Neural cell (in vitro differentiated cells): Measurements from ENCODE around the gene NUBP1.

Source experiments
- CTCF ChIP-seq: fragments of 450-650 bp; IDR thresholded peaks from 2 replicates; pipeline ENCODE4 v1.5.1; 2014; ENCODE audit warnings: antibody characterized with exemption, mild to moderate bottlenecking, moderate library complexity; ENCODE audit not compliant: poor library complexity, severe bottlenecking
- EP300 ChIP-seq: fragments of 450-650 bp; conservative IDR thresholded peaks from 2 replicates; pipeline ENCODE4 v1.6.1; 2014; ENCODE audit warnings: antibody characterized with exemption, mild to moderate bottlenecking, moderate library complexity; ENCODE audit not compliant: poor library complexity, severe bottlenecking
- POLR2AphosphoS5 ChIP-seq: IDR thresholded peaks from 2 replicates; pipeline ENCODE4 v1.6.1; 2012
- RAD21 ChIP-seq: fragments of 450-650 bp; conservative IDR thresholded peaks from 2 replicates; pipeline ENCODE4 v1.6.1; 2014; ENCODE audit warnings: antibody characterized with exemption, mild to moderate bottlenecking, moderate library complexity
- TAF1 ChIP-seq: IDR thresholded peaks from 2 replicates; pipeline ENCODE4 v1.6.1; 2012; ENCODE audit warnings: low read depth

- no peak for TF ChIP-seq CTCF
- no peak for TF ChIP-seq POLR2AphosphoS5
- no peak for TF ChIP-seq RAD21
- no peak for TF ChIP-seq EP300
- TF ChIP-seq TAF1 = no peak
These were observed 424 bp upstream of the NUBP1 start for GRCh38 chr16:10743227-10743609.
